ENCODE measurements around the gene ADISSP.
"Not testable (repeated sequence)": the region's sequence is repeated elsewhere in the genome, so short reads cannot be mapped to it uniquely, and the experiment has no call there.

ADISSP gene

GRCh38 chr20:3797592-3798372 lies 30.2 kb upstream of the ADISSP start:
- peak; percentile 19 for DNase-seq

DNA sequence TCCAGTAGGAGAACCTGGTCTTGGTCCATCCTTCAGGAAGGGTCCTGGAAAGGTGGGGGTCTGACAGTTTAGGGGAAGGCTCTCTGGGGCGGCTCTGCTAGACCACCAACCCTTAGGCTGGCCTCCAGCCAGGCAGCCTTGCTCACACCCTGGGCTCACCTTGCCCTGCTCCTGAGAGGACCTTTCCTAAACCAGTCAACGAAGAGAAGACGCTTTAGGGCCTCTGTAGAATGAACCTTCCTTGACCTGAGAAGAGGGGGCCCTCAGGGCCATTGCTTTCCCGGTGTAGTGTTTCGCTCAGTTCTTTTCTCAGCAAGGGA lies 29.6 kb upstream of the ADISSP start:
- no peak for DNase-seq

DNA sequence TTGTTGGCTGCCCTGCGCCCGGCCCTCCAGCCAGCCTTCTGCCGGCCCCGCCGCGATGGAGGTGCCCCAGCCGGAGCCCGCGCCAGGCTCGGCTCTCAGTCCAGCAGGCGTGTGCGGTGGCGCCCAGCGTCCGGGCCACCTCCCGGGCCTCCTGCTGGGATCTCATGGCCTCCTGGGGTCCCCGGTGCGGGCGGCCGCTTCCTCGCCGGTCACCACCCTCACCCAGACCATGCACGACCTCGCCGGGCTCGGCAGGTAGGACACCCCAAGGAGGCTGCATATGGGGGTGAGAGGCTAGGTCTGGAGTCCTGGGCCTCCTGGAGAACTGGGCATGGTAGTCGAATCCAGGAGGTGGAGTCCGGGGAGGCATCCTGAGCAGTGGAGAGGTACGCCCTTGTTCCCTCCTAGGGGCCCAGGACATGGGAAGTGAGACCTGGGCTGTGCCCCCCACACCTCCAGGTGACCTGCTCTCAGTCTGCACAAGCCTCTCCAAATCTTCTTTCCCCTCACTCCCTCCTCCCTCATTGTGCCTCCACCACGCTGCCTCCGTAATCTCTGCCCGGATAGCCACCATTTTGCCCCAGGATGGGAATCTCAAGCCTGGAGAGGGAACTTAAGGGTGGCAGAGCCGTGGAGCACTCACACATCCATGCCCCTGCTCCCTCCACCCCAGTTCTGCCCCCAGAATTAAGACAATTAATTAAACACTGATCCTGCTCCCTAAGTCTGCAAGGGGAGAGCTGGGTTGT lies 29.1 kb upstream of the ADISSP start:
- no peak for DNase-seq

DNA sequence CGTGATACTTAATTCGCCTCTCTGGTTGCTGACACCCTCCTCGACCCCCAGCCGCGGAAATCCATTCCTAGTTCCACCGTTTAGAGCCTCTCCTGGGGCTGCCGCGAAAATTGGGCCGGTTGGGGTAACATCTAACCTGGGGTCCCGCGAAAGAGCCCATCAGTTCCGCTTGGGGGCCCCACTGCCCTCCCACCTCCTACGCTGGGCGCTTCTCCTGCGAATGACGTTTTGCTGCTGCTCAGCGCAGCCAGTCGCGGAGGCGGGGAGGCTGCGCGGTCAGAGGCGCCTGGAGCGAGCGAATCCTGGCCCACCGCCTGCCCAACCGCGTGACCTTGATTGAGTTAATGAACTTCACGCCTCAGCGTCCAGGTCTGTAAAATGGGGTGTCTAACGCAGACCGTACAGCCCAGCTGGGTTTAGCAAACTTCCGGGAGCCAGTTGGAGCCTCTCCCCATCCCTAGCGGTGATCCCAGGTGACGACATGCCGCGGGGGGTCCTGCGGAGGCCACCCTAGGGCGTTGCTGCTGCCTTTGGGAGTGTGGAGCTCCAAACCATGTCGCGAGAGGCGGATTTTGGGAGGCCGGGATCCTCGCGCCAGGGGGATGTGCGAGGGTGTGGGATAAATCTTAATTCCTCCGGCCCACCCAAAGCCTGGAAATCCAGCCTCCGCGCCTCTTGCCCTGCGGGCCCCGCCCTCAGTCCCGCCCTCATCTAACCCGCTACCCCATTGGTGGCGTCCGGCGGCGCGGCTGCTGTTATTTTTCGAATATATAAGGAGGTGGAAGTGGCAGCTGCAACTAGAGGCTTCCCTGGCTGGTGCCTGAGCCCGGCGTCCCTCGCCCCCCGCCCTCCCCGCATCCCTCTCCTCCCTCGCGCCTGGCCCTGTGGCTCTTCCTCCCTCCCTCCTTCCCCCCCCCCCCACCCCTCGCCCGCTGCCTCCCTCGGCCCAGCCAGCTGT lies 28.2 kb upstream of the ADISSP start, which contains the start of gene CDC25B:
Gene CDC25B (plus strand): TSS at position 800 of the 958 bp plus-strand sequence. CDS start 222 bp downstream, outside the sequence.
- peak; percentile 86 for DNase-seq

GRCh38 chr20:3794701-3795420 lies 27.3 kb upstream of the ADISSP start:
- DNase-seq = no peak

GRCh38 chr20:3794168-3794567 lies 26.6 kb upstream of the ADISSP start:
- not testable (repeated sequence) for DNase-seq

DNA sequence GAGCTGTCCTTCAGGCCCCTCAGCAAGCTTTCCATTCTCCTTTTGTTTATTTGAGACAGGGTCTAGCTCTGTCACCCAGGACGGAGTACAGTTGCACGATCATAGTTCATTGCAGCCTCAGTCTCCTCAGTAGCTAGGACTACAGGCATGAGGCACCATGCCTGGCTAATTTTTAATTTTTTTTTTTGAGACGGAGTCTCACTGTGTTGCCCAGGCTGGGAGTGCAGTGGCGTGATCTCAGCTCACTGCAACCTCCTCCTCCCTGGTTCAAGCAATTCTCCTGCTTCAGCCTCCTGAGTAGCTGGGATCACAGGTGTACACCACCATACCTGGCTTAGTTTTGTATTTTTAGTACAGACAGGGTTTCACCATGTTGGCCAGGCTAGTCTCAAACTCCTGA lies 21.6 kb upstream of the ADISSP start:
- not testable (repeated sequence) for DNase-seq

DNA sequence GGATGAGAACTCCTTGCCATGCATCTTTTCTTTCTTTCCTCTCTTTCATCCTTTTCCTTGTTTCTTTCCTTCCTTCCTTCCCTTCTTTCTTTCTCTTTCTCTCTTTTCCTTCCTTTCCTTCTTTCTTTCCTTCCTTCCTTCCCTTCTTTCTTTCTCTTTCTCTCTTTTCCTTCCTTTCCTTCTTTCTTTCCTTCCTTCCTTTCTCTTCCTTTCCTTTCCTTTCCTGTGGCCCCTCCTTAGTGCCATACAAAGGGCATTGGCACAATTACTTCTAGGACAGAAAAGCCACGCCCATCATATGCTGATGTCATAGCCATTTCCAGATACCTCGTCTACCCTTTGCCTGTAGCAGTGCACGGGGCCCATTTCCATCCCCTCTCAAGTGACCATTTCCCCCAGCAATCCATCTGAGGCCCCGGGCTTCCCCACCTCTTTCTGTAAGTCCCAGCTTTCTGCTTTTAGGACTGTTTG lies 21.2 kb upstream of the ADISSP start:
- DNase-seq = no peak

GRCh38 chr20:3787324-3788014 lies 19.9 kb upstream of the ADISSP start:
- DNase-seq = no peak

GRCh38 chr20:3786665-3787323 lies 19.2 kb upstream of the ADISSP start, which contains the start of gene CENPB:
TSS of gene CENPB (minus strand) at chr20:3786740. CDS start at chr20:3786483, 257 bp downstream.
- DNase-seq = peak; percentile 82

DNA sequence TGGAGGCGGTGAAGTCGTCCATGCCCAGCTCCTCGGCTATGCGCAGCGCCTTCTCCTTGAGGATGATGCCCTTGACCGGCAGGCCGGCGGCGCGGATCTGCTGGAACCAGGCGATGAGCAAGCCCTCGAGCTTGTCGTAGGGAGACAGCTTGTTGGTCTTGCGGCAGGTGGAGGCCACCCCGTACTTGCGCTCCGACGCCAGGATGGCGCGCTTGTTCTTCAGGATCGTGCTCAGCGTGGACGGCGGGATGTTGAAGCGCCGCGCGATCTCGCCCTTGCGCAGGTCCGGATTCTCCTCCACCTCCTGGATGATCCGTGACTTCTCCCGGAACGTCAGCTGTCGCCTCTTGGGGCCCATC lies 18.6 kb upstream of the ADISSP start:
- no peak for DNase-seq

DNA sequence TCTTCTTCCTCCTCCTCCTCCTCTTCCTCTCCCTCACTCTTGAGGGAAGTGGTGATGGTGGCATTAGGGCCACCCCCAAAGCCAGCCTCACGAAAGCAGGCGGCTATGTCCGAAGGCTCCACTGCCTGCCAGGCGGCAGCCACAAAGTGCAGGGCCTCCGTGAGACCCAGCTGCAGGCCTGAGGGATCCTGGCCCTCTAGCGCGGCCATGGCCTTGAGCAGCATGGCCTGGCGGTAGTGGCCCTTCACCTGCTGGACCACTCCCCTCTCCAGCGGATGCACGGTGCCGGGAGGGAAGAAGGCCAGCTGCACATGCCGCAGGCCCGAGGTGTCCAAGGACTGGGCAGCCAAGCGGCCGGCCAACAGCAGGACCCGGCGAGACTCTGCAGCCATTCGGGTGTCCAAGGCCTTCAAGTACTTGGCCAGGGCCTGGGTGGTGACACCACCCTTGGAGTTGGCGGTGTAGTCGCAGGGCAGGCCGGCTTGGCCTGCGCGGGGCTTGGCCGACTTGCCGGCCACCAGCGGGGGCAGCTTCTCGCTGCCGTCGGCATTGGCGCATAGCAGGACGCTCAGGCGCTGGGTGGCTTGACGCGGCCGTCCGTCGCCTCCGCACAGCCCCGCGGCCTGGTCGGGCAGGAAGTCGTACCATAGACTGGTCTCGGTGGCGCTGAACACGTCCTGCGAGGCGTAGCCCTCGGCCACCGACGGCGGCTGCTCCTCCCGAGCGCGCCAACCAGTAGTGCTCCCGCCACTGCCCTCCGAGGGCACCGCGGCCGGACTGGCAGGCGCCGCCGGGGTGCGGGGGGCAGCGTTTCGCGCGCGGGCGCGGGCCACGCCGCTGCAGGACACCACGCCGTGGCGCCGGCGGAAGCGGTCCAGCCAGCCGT lies 17.9 kb upstream of the ADISSP start:
- DNase-seq = no peak

DNA sequence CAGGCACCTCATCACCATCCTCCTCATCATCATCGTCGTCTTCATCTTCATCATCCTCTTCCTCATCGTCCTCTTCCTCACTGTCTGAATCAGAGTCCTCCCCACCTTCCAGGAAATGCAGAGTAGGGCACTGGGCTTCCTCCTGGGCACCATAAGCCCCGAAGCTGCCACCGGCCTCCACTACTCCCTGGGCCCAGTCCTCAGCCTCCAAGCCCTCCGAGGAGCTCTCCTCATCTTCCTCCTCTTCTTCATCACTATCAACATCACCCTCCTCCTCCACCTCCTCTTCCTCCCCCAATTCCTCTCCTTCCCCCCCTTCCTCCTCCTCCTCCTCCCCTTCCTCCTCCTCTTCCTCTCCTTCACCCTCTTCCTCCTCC lies 17.3 kb upstream of the ADISSP start:
- no peak for DNase-seq

DNA sequence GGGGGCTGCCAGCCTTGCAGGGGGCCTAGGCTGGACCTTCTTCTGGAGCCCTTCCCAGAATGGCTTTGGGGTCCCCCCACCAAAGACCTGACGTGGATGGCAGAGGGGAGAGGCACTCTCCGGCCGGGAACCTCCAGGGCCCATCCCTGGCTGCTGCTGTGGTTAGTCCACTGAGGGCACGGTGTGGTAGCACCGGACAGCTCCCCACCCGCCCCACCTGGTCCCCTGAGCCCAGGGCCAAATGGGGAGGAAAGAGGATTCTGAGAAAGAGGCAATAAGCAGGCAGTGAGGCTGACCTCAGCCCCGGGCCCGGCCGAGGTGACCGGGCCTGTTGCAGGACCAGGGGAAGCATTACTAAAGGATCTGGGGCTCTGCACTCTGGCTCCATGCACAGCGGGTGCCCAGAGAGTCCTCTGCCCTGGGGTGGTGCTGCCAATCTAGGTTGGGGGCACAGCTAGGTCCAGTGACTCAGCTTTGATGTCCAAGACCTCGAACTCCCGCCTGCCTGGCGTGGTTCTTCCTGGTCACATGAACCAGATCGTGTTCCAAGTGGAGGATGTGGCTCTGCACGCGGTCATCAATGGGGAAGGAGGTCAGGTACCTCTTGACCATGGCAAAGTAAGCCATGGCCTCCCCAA lies 16.8 kb upstream of the ADISSP start:
- no peak for DNase-seq

DNA sequence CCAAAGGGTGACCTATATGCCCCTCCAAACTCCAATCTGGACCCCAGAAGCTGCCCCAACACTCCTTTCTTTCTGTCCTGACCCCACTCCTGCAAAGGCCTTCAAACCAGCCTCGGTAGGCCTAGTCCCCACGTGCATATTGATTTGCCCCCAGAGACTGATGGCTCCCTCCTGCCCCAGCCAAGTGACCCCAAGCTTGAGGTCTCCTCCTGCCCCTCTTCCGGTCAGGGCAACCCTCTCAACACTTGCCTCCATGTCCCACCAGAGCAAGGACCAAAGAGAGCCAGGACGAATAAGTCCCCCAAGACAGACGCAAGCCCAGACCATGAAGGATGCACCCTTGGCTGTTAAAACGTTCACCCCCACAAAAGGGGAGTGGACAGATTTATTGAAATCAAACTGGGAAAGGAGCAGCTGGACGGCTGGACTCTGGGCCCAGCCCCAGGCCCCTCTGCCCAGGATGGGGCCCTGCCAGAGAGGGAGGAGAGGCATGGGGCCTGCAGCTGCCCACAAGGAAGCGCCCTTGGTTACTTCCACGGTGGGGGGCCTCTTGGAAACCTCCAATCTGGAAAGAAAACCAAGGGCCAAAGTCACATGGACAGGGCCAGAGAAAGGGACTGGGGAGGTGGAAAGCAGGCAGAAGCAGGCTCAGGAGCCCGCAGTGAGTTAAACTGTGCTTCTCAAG lies 16.1 kb upstream of the ADISSP start:
- no peak for DNase-seq

DNA sequence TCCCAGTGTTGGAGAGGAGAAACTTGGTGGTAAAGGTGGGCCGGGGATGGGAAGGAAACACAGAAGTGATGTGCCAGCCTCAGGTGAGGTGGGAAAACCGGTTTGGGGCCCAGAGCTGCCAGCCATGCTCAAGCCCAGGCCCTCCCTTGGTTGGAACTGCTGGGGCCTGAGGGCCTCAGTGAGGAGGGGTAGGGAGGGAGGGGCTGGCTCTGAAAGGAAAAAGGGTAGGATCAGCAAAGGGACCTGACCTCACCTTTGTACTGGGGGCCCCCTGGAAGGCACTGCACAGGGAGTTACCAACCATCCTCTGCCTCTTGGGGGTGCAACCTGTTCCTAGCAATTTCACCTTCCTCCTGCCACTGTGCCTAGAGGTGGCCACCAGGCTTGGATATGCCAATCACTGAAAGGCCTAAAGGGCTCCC lies 15.5 kb upstream of the ADISSP start:
- no peak for DNase-seq

- no peak for DNase-seq
Observed at GRCh38 chr20:3782597-3782996, 15.0 kb upstream of the ADISSP start.

GRCh38 chr20:3781153-3781910 lies 13.8 kb upstream of the ADISSP start, which contains the start of gene SPEF1:
TSS of gene SPEF1 (minus strand) at chr20:3781448. CDS start at chr20:3781287, 161 bp downstream.
- no peak for DNase-seq
